GM19455 (cell line): Measurements from ENCODE around the gene SERPINB2.
"Not testable (repeated sequence)": the region's sequence is repeated elsewhere in the genome, so short reads cannot be mapped to it uniquely, and the experiment has no call there.

Experiments
- ATAC-seq: cut with Tn5 transposase; IDR thresholded peaks from one replicate; pipeline ENCODE4 v1.9.1; 2021; ENCODE audit not compliant: unreplicated experiment

The SERPINB2 gene

DNA sequence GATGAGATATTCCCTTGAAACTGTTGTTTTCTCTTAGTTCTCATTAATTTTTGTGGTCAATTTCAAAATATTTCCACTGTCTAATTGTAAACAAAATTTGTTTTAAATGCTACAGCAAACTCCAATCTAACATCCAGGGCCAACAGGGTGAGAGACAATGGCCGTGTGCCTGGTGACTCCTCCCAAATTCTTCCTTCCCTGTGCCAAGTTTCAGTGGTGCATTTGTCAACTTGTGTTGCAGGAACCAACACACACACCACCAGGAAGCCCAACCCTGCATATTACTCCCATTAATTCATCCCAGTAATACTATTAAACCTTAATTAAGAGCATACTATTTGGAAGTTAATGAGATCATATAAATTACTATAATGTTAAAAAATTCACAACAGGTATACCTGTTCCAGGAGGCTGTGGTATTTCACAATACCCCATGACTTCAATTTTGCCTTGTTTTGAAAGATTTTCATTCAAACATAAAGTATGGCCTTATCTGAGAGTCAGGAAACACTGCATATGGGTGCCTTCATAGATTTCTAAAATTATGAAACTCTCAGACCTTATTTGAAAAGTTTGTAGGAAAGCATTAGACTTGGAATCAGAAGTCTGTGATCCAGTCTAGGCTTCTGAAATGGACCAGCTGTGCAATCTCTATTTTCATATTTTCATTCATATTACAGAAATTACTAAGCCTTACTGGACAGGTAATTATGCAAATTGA, 1.1 kb downstream of the SERPINB2 start:
- no peak for ATAC-seq

DNA sequence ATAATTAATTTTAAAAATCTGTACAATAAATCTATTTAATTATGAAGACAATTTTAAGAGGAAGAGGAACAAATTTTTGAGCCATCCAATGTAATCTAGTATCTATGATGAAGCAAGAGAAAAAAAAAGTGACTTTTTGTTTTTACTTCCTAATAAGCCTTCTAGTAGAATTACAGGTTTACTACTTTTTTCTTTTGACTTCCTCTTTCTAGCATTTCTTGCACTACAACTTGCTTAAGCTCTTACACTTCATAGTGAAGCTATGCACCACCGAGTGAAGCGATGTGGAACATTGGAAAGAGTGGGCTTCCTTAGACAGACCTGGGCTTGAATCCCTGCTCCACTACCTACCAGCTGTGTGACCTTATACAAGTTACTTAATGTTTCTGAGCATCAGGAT, 2.1 kb downstream of the SERPINB2 start:
- ATAC-seq: no peak

DNA sequence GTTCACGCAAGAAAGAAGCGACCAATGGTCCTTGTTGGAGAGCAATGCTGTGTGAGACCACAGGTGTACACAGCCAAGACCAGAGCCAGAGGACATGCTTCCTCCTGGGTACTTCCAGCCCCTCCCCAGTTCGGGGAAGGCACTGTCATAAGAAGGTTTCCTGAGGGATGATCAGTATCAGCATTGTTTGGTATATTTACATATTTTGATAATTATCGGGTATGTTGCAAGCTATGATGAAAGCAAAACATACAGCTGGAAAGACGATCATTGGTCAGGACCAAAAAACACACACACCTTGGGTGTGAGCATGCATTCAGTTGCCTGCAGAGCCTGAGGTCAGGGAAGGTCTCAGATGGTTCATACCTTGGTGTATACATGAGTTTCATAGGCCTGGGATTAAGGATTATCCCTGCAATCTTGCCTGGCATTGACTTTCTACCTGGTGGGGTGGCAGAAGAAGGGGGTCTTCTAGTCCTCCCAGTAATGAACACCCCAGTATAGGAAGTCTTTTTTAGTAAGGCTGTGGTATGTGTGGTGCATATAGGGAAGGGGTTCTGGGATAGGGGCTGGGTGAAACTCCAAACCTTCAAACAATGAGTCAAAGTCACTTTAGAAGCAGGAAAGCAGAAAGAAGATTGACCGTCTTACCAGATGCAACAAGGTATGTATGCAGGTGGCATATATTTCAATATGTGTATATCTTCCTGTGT, 2.9 kb downstream of the SERPINB2 start:
- no peak for ATAC-seq

DNA sequence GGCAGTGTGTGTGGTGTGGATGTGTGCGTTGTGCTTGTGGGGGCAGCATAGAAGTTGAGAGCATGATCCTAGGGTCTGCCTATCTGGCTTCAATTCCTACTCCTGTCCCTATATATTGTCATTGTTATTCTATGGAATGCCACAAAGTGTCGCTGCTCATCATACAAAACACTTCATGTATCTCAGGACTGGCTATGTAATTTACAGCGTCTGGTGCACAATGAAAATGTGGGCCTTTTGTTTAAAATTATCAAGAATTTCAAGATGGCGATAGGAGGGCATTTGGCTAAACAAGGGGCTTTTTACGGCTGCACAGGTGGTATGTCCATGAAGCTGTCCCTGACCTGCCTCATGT, 3.4 kb downstream of the SERPINB2 start:
- no peak for ATAC-seq

DNA sequence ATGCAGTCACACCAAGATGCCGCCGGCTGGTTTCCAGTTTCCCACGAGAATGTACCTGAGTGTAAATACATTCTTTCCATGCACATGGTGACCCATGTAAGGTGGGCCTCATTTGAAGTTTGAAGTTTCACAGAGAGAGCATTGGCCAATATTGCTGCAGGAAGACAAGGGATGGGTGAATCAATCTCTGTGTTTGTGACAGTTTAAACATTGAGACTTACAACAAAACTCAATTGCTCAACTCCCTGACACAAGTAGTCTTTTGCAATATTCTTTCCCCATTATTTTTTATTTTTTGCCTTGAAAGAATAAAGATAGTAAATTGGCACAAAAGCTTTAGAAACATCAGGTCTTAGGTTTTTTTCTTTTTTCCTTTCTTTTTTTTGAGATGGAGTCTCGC, 5.1 kb downstream of the SERPINB2 start:
- ATAC-seq: no peak

DNA sequence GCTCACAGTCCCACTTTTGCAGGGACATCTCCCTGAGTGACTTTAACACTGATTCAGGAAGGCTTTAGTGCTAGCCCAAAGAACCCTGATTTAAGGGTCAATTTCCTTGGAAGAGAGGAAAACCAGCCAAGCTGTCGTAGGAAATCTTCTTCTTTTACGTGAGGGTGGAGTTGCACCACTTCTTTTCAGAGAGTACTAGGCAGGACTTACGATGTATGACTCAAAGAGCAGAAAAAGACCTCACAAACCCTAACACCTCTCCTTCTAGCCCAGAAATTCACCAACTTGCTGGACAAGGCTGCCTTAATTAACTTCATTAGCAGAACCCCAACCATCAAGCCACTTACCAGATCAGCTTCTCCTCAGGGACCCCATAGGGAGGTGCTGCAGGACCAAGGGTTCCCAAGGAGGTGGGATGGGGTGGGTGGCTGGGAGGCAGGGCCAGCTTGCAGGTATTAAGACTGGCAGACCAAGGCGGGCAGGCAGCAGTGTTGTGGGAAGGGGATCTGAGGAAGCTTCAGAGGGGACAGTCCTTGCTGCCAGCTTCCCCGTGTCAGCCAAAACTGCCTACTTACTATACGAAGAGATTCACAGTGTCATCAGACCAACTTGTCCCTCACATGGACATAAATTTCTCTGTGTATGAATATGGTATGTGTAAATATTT, 6.7 kb downstream of the SERPINB2 start:
- ATAC-seq: no peak

DNA sequence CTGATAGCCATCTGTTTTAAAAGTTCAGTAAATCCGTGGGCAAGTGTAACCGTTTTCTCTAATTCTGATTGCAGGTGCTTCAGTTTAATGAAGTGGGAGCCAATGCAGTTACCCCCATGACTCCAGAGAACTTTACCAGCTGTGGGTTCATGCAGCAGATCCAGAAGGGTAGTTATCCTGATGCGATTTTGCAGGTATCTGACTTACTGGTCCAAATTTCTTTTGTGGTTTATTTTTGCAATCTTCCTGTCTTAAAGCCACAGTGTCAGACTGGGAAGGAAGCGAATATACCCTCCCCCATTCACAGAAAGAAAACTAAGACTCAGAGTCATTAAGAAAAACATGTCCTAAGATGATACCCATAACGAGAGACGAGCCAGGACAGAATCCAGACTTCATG, 7.7 kb downstream of the SERPINB2 start:
- no peak for ATAC-seq

DNA sequence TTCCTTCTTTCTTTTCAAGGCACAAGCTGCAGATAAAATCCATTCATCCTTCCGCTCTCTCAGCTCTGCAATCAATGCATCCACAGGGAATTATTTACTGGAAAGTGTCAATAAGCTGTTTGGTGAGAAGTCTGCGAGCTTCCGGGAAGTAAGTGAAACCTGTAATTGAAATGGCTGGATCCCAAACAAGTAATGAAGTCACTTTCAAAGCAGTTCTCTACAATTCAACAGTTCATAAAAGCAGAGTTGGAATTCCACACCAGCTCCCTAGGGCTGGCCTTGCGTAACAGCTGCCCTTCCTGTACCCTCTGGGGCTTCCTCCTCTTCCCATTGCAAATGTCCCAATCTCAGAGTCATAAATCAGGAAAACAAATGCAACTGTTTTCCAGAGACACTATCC, 9.6 kb downstream of the SERPINB2 start:
- ATAC-seq: no peak

DNA sequence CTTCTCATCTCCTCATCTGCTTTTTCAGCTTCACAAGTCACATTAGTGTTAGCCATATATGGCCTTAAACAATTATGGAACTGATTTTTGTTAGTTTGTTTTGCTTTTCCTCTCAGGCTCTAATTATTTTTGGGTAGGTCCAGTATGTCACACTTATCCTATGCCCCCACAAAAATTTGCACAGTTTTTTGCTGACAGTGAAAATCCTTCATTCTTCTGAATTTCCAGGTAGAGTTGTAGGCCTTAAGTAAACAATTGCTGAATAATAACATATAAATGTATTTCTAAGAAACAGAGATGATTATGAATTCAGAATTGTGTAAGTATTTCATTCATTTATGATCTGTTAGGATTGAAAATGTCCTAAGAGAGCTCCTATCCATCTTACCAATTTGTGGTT, 11.7 kb downstream of the SERPINB2 start:
- ATAC-seq: no peak

DNA sequence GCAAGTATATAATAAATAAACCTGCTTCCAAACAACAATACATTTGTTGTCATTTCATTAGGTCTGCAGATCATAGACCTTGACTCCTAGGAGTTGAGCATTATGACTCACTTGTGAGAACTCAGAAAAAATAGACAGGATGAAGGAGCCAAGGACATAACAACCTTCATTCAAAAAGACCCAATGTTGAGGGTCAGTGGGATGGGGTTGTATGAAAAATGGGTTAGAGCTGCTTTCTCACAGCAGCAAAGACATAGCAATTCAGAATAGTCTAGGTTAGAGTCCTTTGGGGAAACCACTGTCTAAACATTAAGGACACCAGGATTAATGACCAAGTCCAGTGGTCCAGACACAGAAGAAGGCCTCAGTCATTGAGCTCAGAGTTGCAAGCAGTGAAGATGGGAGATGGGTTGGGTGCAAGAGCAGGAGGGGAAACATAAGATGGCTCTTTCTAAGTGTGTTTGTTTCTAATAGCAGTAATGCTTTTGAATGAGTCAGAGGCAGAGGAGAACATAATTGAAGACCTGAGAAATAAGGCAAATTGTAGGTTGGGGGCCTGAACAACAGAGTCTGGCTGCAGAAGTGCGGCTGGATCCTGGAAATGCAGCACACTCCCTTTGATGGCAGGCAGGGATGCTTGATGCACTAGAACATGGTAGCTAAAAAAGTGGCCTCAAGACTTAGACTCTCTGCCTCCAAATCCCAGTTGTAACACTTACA, 16.5 kb downstream of the SERPINB2 start:
- ATAC-seq: no peak

DNA sequence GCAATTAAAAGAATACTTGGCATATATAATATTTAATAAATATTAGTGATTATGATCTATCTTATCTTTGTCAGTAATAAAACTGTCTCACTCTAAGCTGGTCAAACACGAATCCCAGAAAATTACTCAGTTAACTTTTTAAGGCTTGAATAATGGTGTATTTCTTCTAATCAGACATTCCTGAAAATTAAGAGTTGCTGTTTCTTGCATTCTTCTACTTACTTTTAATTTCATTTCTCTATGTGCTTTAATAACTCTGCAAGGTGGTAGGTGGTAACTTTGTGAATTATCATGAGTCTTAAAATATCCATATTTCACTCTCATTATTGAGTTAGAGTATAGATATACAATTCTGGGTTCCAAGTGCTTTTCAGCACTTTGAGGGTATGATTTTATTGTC, 17.2 kb downstream of the SERPINB2 start:
- no peak for ATAC-seq

DNA sequence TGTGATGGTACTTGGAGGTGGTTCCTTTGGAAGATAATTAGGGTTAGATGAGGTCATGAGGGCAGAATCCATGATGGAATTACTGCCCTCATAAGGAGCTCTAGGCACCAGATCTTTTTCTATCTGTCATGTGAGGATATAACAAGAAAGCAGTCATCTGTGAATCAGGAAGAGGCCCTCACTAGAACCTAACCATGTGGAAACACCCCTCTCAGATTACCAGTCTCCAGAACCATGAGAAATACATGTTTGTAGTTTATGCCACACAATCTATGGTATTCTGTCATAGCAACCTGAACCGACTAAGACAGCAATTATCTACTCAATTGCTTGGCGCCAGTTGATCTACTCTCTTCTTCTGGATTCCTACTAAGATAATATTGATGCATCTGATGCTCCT, 17.9 kb downstream of the SERPINB2 start:
- no peak for ATAC-seq

DNA sequence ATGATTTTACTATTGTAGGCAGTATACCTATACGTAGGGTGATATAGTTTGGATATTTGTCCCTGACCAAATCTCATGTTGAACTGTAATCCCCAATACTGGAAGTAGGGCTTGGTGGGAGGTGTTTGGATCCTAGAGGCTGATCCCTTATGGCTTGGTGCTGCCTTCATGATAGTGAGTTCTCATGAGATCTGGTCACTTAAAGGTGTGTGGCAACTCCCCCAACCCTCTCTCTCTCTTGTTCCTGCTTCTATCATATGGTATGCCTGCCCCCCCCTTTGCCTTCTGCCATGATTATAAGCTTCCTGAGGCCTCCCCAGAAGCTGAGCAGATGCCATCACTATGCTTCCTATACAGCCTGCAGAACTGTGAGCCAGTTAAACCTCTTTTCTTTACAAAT, 18.6 kb downstream of the SERPINB2 start:
- no peak for ATAC-seq

DNA sequence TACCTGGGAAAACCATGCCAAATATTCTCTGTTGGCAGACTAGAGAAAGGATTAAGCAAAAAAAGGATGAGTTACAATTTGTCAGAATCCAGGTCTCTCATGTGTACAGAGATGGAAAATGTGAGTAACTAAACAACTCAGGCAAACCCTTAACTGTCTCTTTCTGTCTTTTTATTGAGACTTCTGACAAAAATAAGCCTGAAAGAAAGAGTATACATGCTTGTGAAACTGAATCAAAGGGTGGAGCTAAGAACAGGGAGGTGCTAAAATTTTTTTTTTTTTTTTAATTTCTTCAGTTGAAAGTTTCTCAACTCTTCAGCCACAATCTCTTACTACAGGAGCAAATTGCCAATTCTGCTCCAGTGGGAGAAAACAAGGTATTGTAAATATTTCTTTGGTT, 20.2 kb downstream of the SERPINB2 start, which contains the start of gene SERPINB10:
SERPINB10 (plus strand) TSS at position 295 of the 400 bp plus-strand sequence. CDS start 7,553 bp downstream, outside the sequence.
- peak; percentile 52 for ATAC-seq

DNA sequence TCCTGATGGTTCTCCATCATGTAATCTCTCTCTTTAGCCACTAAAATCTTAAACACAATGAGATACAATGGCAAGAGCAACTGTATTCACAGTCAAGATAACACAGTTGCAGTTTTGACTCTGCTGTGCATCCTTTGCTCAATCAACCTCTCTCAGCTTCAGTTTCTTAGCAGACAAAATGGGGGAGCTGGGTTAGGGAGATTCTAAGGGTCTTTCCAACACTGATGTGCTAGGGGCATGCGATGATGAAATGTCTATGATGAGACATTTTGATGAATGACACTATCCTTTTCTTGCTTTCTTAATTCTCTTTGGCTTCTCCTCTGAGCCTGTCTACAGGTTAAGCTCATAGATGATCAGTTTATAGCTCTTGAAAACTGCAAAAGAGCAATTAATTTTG, 21.4 kb downstream of the SERPINB2 start:
- no peak for ATAC-seq

DNA sequence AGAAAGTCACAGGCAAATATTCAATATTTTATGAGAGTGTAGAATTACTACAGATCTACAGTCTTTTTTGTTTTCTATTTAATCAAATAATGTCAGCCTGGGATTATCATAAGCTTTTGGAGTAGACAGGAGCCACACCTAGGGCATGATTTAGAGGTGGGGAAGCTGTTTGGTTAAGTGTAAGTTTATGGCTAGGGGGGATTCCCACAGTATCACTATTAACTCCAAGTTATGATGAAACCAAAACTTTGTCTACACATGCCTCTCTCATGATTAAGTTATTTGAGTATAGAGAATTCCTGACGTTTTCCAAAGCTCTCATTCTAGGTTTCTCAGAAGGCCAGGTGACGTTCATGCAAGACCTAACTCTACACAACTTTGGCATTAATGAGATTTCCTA, 22.4 kb downstream of the SERPINB2 start:
- peak; percentile 60 for ATAC-seq

DNA sequence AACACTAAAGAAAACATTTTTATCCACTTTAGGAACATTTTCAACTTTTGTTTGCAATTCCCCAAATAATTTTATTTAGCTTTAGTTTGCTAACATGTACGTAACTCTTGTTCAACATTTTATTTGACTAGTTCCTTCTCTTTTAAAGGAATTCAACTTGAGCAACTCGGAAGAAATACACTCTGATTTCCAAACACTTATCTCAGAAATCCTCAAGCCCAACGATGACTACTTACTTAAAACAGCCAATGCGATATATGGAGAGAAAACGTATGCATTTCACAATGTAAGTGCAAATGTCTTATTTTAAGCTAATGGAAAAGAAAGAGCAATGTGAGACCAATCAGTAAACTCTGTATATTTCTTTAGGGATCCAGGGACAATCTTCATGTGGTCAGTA, 30.3 kb downstream of the SERPINB2 start:
- no peak for ATAC-seq

DNA sequence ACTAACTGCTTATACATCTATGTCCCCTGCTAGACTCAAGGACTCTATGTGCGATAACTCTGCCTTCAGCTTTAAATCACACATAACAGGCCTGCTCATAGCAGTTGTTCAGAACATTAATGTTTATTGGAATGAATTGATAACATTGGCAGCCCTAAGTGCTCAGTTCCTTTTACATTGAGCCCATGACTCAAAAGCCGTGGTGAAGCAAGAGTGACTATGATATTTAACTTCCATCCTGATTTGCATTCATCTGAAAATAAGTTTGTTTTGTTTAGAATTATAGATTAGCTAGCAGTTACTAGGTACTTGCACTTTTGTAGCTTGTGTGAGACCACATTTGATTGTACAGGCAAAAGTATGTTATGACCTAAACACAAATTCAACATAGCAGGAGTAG, 34.5 kb downstream of the SERPINB2 start:
- no peak for ATAC-seq

DNA sequence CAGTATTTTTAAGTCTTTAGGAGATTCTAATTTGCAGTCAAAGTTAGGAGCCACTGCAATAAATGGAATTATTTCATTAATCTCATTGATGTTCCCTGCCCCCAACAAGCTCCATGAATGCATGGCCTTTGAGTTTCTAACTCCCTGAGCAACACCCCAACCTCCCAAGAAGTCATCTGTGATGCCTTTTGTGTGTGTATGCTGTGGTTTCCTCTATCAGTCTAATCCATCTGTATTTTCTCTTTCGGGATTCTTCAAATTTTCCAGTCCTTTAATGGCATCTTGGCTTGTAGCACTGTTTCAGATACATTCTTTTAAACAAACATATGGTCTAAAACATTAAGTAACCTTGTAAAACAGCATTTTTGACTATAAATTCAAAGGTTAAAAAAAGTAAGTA, 37.0 kb downstream of the SERPINB2 start:
- no peak for ATAC-seq

DNA sequence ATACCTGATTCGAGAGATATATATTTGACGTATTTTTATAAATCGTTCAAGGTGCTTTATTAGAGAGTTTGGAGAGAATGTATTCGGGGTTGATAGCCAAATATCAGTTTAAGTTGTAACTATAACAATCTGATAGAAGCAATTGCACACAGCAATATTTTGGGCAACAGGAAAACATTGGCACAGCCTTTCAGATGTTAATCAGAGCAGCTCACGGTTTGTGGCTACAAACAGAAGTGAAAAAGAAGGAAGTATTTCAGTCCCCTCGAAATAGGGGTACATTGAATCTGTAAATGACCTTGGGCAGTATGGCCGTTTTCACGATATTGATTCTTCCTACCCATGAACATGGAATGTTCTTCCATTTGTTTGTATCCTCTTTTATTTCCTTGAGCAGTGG, 40.8 kb downstream of the SERPINB2 start:
- no peak for ATAC-seq

DNA sequence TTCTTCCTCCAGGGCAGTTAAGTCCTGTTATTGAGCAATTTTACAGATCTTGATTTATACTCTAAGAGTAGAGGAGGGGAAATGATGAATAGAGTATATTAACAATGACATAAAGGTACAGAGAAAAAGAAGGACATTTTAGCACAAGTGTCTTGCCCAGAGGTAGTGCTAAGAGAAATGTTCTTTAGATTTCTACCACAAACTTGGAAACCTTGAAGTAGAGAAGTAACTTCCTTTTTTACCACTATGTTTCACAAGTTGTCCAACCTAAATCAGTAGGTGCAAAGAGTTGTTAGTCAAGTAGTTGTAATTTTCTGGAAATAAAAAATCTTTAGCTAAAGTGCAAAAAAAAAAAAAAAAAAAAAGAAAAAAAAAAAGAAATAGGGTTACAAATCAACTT, 41.9 kb downstream of the SERPINB2 start:
- not testable (repeated sequence) for ATAC-seq
